GM12801 (cell line): ENCODE data around the gene ULK4.

Experiments
- CTCF ChIP-seq: IDR thresholded peaks from one replicate; pipeline ENCODE4 v1.5.1; 2011; ENCODE audit warnings: control low read depth; ENCODE audit not compliant: insufficient read length; ENCODE audit errors: extremely low read depth

ULK4 gene

GRCh38 chr3:41198950-41199865 is 762.7 kb downstream of the ULK4 start, which contains the start of gene CTNNB1:
Gene CTNNB1 (plus strand): TSS chr3:41199505. CDS start chr3:41224069, 24,564 bp downstream.
- no peak for TF ChIP-seq CTCF

- no peak for TF ChIP-seq CTCF
Measured at GRCh38 chr3:41198526-41198925, 763.4 kb downstream of the ULK4 start.

GRCh38 chr3:41198046-41198445 is 763.9 kb downstream of the ULK4 start:
- TF ChIP-seq CTCF = no peak
